ENCODE data around the gene AKT1S1. TPM values are rescaled to one million over a fixed set of nuclear protein-coding genes. Genes with fewer than 3 reads are reported as not detected.

Gene AKT1S1
- total and polyA plus RNA-seq, 11 donors: 25.3 to 55.1 (median 35.0) TPM

- H3K27me3 ChIP-seq: no peaks in the 10 kb centered on the region
- 91 to 94% (median 92%) methylated on average over 6 to 18 of the region's 18 CpGs; no CpG with 5 or more reads in 1 of the 4 donors for WGBS, 4 donors
- no peaks in the 10 kb centered on the region for H3K9me3 ChIP-seq
- intact Hi-C loops (cut with DNase I): loop anchor here in 2 of 10 donors (5.0 kb wide), 1 partner anchor 34 kb away; no protein-coding TSS in a partner anchor
- no peak overlapping the region for H3K4me3 ChIP-seq
- DNase-seq (no peak), ATAC-seq (peak in 1 of 4 donors; percentile 3)
- no peak overlapping the region for H3K27ac ChIP-seq
- H3K36me3 ChIP-seq: peaks cover 0 to 73% (median 68%) of the 10 kb centered on the region in 9 donors
- TF ChIP-seq CTCF (IDR thresholded peaks at IDR 0.05): no peak
- TF ChIP-seq POLR2A (IDR thresholded peaks at IDR 0.05): no peak
- peaks cover 3 to 34% (median 21%) of the 10 kb centered on the region in 12 donors for H3K4me1 ChIP-seq
Observed at GRCh38 chr19:49856574-49857021, 20.6 kb downstream of the AKT1S1 start.

GRCh38 chr19:49855676-49856573, 21.2 kb downstream of the AKT1S1 start:
- Histone ChIP-seq H3K27ac (peak overlapping the region in 1 of 12 donors; percentile 24), H3K27me3 (no peaks in the 10 kb centered on the region), H3K36me3 (peaks cover 0 to 67% (median 61%) of the 10 kb centered on the region in 9 donors), H3K4me1 (peaks cover 3 to 28% (median 21%) of the 10 kb centered on the region in 12 donors), H3K4me3 (no peak overlapping the region), H3K9me3 (no peaks in the 10 kb centered on the region)
- no peak for ATAC-seq
- intact Hi-C loops (cut with DNase I): loop anchor here in 2 of 10 donors (5.0 kb wide), 1 partner anchor 34 kb away; no protein-coding TSS in a partner anchor
- 80 to 86% (median 83%) methylated on average over 17 to 21 of the region's 21 CpGs for WGBS, 4 donors
- no peak for DNase-seq
- no peak for TF ChIP-seq POLR2A (IDR thresholded peaks at IDR 0.05)
- no peak for TF ChIP-seq CTCF (IDR thresholded peaks at IDR 0.05)

GRCh38 chr19:49855277-49855675, 21.9 kb downstream of the AKT1S1 start:
- 88 to 92% (median 90%) methylated on average over 12 of the region's 12 CpGs for WGBS, 4 donors
- H3K4me3 ChIP-seq: no peak overlapping the region
- intact Hi-C loops (cut with DNase I): loop anchor here in 2 of 10 donors (5.0 kb wide), 1 partner anchor 33 kb away; no protein-coding TSS in a partner anchor
- peak overlapping the region in 1 of 12 donors; percentile 24 for H3K27ac ChIP-seq
- H3K4me1 ChIP-seq: peaks cover 3 to 26% (median 20%) of the 10 kb centered on the region in 12 donors
- no peaks in the 10 kb centered on the region for H3K27me3 ChIP-seq
- no peak for DNase-seq
- peaks cover 0 to 60% (median 54%) of the 10 kb centered on the region in 9 donors for H3K36me3 ChIP-seq
- no peak for TF ChIP-seq POLR2A (IDR thresholded peaks at IDR 0.05)
- no peak for TF ChIP-seq CTCF (IDR thresholded peaks at IDR 0.05)
- no peaks in the 10 kb centered on the region for H3K9me3 ChIP-seq
- ATAC-seq: no peak

Data from heart left ventricle (tissue), 16 donors.